Prostate gland (tissue), 2 donors: ENCODE results near the gene RAD21L1.

Experiments
- CTCF ChIP-seq, 4 experiments: fragments of 200-600 bp in 2 of 4; fragments of 450-650 bp in 2 of 4; sonication (generic) in 2 of 4; IDR thresholded peaks; 1 replicate in 3 of 4; 2 replicates in 1 of 4; pipeline ENCODE4 v1.5.1; 2016 to 2019; ENCODE audit warnings: antibody characterized with exemption in 4 of 4, mild to moderate bottlenecking in 2 of 4, moderate library complexity in 2 of 4
- POLR2A ChIP-seq: fragments of 450-650 bp; IDR thresholded peaks from one replicate; pipeline ENCODE4 v1.6.1; 2016; ENCODE audit warnings: antibody characterized with exemption, mild to moderate bottlenecking
- POLR2AphosphoS5 ChIP-seq: sonication (generic); formaldehyde crosslinking; IDR thresholded peaks from one replicate; pipeline ENCODE4 v1.6.1; 2017; ENCODE audit warnings: antibody characterized with exemption

- TF ChIP-seq CTCF (IDR thresholded peaks at IDR 0.05) = no peak
- TF ChIP-seq POLR2AphosphoS5 = no peak
- TF ChIP-seq POLR2A = no peak
Measured at GRCh38 chr20:1199964-1200363, 25.9 kb upstream of the RAD21L1 start.
